Astrocyte (in vitro differentiated cells and primary cell): Measurements from ENCODE around the gene TFF3.

ENCODE experiments used
- EZH2 ChIP-seq: IDR thresholded peaks from 2 replicates; pipeline ENCODE4 v1.6.1; 2012; ENCODE audit warnings: mild to moderate bottlenecking, low read length, inconsistent platforms; ENCODE audit not compliant: insufficient read depth
- TF ChIP-seq, protein P1 (sequence below): IDR thresholded peaks from 2 replicates; pipeline ENCODE4 v1.5.1; 2011; ENCODE audit warnings: low read depth, mild to moderate bottlenecking, inconsistent platforms, low read length, moderate library complexity; ENCODE audit not compliant: insufficient read depth

DNA sequence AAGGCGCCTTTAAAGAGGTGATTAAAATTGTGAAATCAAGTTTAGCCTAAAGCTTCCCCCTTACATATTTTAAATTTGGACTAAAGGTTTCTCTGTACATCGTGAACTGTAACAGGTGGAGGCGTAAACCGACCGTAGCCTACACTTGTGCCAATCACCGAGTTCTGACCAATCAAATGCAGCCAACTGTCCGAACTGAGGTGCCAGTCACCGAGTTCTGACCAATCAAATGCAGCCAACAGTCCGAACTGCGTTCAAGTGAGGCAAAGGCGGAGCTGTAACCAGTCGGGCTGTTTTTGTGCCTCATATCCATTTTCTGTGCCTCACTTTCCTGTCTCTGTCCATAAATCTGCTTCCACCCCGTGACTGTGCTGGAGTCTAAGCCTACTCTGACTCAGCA lies 43.7 kb upstream of the TFF3 start:
- TF ChIP-seq, protein P1, sequence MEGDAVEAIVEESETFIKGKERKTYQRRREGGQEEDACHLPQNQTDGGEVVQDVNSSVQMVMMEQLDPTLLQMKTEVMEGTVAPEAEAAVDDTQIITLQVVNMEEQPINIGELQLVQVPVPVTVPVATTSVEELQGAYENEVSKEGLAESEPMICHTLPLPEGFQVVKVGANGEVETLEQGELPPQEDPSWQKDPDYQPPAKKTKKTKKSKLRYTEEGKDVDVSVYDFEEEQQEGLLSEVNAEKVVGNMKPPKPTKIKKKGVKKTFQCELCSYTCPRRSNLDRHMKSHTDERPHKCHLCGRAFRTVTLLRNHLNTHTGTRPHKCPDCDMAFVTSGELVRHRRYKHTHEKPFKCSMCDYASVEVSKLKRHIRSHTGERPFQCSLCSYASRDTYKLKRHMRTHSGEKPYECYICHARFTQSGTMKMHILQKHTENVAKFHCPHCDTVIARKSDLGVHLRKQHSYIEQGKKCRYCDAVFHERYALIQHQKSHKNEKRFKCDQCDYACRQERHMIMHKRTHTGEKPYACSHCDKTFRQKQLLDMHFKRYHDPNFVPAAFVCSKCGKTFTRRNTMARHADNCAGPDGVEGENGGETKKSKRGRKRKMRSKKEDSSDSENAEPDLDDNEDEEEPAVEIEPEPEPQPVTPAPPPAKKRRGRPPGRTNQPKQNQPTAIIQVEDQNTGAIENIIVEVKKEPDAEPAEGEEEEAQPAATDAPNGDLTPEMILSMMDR, result no peak
- no peak for TF ChIP-seq EZH2
